HUDEP-2 (cell line): ENCODE data around the gene SCUBE1.

Source experiments
- DNase-seq, 76 experiments: peaks; one replicate each; lab custom pipeline; 2025; ENCODE audit not compliant: unreplicated experiment in 76 of 76; lab: John Stamatoyannopoulos, UW

Gene SCUBE1

DNA sequence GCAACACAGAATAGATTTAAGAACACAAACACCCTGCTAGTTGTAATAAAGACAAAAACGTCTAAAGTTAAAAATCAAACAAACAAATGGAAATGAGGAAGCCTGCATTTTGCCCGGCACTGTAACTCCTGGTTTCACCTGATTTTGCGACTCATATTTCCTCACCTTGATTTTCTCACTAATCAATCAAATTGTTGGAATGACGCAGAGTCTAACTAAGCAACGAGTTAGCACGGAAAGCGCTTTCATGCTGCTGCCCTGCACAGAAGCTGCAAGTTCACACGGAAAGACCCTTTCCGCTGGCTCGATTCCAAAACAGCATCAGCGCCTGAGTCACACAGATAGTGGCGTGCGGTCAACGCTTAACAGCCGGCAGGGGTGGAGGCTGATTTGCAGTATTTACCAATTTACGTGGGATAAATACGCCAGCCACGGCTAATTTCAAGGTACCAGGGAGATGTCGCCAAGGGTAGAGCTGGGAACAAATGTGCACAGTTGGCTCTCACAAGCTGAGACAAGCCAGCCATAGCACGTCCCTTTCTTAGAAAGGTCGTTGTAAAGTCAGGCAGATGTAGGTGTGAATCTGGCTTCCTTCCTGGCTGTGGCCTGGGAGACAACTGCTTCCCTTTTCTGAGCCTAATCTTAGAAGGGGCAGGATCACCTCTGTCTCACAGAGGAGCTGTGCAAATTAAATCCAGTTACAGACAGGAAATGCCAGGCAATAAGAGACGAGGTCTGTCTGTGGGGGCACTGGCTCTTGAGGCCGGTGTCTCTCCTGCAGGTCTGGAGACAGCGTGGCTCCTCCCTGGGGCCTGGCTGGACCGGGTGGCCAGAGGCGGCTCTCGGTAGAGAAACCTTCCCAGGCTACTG lies 79.3 kb downstream of the SCUBE1 start:
- peak in 75 of 76 experiments; percentile 13 to 91 (median 77) for DNase-seq

DNA sequence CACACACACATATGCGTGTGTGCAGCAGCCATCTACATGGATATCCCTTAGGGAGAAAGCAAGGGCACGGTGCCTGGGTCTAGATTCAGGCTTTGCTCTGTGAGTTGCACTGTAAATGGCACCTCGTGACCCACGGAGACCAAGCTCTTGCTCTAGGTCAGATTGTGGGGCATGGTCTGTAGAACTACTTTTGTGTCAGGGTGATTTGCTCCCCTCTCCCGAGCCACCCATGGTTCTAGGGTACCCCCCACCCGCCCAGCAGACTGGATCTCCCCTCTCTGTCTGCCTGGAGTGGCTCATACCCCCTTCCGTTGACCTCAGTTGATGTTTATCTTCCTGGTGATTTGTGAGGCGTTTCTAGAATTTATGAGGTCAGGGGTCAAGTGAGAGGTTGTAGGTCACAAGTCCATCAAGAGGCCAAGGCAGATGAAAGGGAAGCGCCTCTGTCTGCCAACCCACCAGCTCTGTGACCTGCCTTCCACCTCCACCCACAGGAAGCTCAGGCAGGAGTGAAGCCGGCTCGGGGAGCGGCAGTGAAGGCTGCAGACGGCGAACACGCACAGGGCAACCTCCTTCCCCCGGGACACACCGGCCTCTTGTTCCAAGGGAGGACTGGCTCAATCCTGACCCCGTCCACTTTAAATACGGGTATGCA lies 80.1 kb downstream of the SCUBE1 start:
- DNase-seq: peak in 28 of 76 experiments; percentile 6 to 45 (median 19)

DNA sequence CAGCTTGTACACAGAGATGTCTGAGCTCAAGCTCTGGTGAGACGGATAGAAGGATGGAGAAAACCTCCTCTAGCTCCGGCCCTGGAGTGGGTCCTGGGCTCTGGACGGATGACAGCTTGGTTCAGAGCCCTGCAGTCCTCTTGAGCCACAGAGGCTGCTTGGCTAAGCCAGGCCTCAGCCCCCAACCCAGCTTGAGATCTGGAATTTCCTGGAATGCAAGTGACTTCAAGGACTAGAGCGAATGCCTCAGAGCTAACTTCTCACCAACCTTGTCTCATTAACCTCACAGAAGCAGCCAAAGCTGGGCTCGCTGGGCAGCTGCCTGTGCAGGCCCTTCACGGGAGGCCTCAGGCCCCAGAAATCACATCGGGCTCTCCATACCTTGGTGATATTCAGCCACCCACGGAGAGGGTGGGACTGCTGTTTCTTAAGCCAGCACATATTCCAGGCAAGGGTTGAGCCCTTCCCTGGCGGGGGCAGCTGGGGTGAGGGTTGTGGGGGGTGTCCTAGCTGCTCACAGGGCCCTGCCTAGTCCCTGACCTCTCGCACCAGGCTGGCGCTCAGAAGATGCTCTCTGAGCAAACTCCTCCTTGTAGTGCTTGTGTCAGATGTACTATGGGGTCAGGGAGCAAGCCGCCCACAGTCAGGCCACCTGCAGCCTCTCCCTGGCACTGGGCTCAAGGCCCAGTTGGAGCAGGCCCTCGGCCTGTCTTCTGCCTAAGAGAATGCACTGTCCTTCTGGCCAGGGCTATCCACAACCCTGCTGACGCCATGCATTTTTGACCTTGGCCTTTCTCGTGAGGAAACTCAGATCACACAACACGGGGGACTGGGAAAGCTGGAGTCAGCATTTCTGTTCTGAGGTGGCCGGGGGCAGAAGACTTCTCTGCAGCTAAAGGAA lies 82.6 kb downstream of the SCUBE1 start:
- no peak for DNase-seq

DNA sequence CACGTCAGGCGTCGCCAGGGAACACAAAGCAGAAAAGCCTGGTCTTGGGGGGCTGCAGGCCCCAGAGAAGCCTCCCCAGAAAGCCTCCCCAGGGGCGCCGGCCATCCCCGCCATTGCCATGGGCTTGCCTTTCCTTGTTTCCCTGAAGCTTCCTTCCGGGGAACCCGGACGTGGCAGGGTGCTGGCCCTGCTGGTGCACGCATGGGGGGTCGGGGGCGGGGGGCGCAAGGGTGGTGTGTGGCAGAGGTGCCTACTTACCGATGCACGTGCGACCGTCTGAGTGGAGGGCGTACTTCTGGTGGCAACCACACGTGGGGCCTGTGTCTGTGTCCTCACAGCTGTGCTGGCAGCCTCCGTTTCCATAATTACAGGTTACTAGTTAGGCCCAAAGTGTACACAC lies 85.2 kb downstream of the SCUBE1 start:
- no peak for DNase-seq

DNA sequence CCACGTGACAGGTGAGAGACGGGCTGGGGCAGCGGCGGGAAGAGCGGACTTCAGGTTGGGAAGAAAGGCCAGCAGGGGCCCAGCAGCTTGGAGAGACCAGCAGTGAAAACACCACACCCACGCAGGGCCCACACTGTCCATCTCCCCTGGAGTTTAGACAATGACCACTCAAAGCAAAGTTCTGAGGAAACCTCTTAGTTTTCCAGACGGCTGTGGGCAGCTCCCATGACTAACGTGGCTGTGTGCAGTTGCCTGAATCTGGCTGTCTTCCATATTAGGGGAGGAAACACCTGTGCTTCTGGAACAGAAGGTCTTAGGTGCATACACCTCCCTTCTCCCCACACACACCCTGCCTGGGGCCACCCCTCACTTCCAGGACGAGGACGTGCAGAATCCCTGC lies 85.6 kb downstream of the SCUBE1 start:
- DNase-seq: no peak

DNA sequence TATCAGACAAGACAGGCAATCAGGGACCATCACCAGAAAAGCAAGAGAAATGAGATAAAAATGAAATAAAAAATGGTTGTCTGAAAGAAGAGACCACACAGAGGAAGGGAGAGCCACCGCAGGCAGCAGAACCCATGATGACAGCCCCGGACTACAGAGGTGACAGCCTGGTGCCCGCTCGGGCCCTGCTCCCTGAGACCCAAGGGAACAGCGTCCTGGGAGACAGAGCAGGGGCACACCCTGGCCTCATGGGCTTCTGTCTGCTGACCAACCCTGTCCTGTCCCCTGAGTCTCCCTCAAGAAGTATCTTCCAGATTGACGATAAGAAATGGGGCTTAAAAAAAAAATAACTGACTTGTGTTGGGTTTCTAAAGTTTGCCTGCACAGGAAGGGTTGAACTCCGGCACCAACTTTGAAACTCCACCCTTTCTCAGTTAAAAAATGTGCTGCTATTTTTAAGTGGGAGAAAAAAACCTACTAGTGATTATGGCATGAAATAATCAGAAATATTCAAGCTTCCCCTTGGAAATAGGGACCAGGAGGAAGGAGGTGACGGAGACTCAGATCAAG lies 86.1 kb downstream of the SCUBE1 start:
- no peak for DNase-seq

DNA sequence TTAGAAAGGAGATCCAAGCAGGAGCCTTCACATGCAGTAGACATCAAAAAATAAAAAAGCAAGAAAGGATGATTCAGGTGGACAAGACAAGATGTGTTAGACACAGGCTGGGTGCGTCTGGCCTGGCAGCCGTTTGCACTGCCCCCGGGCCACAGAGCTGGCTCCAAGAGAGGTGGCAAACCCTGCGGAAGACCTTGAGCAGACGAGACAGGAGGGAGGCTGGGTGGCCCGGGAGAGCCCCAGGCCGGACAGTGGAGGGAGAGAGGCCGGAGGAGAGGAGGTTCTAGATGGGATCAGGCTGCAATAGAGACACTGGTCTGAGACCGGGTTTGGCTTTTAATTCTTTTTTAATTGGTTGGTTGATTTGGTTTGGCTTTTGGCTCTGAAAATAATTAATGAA lies 86.6 kb downstream of the SCUBE1 start:
- DNase-seq: no peak

DNA sequence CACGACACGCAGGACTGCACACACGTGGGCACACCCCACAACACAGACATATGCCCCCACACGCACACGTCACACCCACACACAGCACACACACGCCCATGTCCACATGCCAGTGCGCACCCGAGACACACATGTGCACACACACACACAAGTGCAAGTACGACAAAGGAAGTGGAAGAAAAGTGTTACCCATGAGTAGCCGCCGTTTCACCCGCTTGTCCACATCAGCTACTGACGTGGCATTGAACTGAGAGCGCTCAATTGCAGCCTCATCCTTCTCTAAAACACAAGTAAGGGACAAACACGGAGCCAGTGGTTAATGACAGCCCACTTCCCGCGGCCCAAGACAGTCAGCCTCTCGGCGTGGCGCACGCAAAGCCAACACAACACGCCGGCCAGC lies 87.9 kb downstream of the SCUBE1 start:
- no peak for DNase-seq

DNA sequence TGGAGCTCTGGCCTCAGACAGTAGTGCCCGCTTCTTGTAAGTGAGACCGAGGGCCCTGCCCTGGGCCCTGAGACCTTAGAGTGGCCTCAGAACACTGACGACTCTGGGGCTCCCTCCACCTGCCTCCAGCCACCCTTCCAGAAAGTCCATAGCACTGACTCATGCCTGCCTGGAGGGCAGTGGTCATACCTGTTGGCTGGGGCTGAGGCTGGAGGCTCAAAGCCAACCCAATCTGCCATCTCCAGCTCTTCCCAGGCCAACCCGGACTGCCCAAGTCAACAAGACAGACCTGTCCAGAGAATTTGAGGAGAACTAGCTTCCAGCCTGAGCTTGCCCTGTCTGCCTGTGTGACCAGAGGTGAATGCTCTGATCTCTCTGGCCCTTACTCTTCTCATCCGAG lies 89.3 kb downstream of the SCUBE1 start:
- no peak for DNase-seq

DNA sequence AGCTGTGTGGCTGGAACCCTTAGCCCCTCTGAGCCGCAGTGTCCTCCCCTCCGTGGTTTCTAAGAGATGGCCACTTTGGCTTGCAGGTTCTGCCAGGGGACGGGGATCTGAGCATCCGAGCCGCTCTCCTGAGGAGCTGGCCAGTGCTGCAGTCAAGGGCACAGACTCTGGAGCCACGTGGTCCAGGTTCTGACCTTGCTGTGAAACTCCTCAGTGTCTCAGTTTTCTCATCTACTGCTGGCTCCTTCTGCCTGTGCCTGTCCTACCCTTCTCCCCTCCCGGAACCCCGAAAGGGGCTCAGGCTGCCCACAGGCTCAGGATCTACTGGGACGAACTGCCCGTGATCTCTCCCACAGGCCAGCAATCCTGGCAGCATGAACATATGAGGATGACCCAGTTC lies 90.9 kb downstream of the SCUBE1 start:
- no peak for DNase-seq

DNA sequence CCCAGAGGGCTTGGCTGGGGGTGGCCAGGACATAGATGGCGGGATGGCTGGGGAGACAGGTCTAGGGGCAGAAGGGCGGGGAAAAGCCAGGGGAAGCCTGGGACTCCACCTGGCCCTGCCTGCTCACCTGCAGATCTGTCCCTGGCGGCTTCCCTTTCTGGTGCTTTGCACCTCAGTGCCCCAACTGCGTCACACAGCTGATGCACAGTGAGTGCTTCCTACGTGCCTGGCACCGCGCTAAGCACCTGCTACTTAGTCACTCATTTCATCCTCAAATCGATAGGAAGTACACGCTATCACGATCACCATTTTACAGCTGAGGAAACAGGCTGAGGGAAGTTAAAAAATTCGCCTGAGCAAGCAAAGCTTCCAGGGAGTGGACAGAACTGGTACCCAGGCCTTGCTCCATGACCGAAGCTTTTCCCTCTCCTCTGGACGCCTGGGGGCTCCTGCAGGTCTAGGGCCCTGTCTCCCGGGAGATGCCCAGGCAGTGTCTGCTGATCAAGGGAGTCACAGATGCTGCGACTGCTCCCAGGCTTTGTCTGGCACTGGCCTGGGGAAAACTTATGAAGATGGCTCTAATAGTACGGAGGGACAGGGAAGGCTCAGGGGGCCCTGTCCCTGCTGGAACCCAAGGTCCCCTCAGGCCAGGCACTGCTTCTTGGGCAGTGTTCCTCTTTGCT lies 93.2 kb downstream of the SCUBE1 start:
- DNase-seq: no peak

DNA sequence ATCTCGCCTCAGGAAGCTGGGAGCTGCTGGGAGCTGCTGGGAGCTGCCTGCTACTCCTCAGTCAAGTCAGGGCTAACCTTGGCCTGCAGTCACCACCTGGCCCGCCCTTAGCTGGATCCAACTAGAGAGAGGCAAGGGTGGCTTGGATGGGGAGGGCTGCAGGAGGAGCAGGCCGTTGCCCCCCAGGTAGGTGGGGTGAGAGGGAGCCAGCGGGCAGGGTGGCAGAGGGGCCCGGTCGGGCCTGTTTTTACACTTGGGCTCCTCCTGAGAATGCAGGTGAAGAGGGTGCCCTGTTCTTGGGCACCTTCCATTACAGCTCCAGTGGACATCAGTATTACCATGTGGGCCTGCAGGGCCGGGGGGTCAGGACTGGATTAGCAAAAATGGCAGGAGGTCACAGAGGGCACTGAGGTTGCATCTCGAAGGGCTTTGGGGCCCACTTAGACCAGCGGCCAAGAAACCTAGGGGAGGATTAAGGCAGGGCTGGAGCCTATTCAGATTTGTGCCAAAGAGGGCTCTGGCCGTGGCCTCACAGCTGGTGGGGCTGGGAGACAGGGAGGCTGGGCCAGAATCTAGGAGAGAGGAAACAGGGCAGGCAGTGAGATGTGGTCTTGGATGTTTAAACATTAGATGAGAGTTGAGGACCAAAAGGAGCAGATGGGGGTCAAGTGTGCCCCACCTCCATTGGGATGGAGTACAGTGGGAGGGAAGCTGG lies 95.5 kb downstream of the SCUBE1 start:
- DNase-seq: no peak

DNA sequence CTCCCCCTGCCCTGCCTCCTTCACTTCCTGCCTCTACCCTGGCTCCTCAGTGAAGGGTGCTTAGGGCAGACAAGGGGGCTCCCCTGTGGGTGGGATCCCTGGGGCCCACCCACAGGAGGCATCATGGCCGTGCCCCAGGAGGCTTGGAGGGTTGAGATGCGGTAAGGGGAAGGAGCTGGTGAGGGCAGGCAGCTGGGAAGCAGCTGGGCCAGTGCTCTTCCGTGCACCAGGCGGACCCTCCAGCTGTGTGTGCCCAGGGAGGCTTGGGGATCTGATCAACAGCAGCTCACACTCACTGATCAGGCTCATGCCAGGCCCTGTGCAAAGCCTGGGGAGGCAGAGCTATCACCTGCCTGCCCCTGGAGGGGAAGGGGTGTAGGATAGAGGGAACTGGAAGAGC lies 97.0 kb downstream of the SCUBE1 start:
- no peak for DNase-seq

DNA sequence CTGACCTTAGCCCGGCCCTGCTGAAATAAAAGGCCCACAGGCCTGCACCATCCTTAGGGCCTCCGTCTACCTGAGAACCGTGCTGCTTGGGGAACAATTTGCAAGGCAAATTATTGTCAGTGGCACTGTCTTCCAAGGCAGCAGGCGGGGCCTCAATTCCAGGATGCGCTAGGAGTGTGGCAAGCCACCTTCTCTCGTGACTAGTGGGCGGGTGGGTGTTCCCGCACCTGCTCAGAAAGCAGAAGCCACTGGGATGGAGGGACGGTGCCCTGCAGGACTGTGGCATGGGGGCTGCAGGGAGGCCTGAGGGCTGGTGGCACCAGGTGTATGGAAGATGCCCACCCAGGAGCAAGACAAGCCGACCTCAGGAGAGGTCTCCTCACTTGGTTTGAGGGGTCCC lies 97.5 kb downstream of the SCUBE1 start:
- no peak for DNase-seq

DNA sequence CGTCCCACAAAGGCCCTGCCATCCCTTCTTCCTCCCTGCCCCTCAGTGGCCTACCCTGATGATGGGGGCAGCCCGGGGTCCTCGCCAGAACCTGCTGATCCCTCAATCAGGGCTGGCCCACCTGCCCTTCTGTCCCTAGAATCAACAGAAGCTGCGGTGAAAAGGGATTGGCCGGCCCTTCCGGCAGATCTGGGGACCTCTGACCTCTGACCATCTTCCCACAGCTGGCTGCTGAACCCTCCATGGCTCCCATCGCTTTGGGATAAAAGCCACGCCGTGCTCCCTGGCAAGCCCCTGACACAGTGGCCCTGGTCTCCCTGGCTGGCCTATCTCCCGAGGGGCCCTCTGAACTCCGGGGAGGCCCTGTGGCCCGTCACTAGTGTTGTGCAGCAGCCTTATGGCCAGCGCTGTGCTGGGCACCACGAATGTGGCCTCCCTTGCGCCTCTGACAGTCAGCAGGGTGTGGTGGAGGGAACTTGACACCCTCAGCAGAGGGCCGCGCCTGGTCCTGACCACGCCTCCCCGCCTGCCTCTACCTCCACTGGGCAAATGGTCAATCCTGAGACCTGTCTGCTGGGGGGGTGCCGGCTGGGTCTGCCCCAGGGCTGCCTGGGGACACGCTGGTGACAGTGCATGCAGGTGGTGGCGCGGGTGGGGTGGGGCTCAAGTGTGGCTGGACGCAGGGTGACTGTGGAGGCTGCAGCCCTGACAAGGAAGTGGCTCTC lies 98.2 kb downstream of the SCUBE1 start:
- DNase-seq: no peak

DNA sequence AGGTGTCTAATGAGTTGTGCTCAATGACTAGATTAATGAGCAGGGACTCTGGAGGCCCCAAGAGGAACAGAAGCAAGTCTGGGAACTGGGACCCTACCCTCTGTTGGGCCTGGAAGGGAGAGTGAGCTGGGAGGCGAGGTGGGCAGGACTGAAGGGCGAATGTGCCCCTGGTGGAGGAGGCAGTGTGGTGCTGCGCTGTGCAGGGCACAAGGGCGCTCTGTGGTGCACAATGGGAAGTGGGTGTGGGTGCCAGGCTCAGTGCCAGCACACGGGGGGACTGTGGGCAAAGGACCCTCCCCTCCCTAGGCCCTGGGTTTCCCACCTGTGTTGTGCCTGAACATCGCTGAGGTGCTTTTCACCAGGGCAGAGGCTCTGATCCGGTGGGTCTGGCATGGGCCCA lies 98.8 kb downstream of the SCUBE1 start:
- no peak for DNase-seq

DNA sequence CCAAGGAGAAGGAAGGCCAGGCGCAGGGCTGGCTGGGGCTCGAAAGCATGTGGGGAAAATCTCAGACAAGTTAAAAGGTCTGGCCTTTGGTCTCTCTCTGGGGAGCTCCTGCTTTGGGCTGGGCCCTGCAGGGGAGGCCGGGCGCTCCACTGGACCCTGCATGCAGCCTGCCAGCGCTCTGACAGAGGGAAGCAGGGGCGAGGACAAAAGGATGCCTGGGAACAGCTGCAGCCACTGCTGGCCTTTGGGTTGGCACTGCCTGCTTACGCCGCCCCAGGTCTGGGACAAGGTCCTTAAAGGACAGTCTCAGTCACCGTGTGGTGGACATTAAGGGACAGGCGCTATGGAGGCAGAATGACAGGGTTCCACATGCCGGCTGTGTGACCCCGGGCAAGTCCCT lies 99.8 kb downstream of the SCUBE1 start:
- no peak for DNase-seq

DNA sequence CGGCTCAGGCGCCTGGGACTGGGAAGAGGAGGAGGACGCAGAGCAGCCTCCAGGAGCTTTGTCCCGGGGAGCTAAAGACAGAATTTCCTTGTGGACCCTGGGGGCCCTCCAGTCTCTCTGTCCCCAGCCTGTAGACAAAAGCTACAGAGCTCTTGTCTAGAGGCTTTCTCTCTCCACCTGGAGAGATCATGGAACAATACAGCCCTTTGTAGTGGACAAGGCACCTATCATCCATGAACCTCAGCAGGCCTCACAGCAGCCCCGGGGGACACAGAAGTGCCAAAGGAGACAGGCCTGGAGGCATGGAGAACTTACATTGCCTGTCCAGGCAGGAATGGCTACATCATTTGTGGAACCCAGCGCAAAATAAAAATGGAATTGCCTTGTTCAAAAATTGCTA lies 100.5 kb downstream of the SCUBE1 start:
- DNase-seq: no peak
